BLaER1 treated with 17β-estradiol and CSF1 and Interleukin-3, amounts not matched to agents 10 nM and 100 nM (cell line): Measurements from ENCODE around the gene MED29.

Source experiments
- H3K27ac ChIP-seq, 11 experiments: shearing (Covaris generic); formaldehyde crosslinking; 2 replicates each; pipeline ENCODE4 v1.8.1; 2022
- H3K27me3 ChIP-seq, 11 experiments: shearing (Covaris generic); formaldehyde crosslinking; 2 replicates each; pipeline ENCODE4 v1.8.1; 2022
- H3K36me3 ChIP-seq, 11 experiments: shearing (Covaris generic); formaldehyde crosslinking; 2 replicates each; pipeline ENCODE4 v1.8.1; 2022
- H3K4me1 ChIP-seq, 10 experiments: shearing (Covaris generic); formaldehyde crosslinking; 2 replicates each; pipeline ENCODE4 v1.8.1; 2022
- H3K4me2 ChIP-seq, 11 experiments: shearing (Covaris generic); formaldehyde crosslinking; 2 replicates each; pipeline ENCODE4 v1.8.1; 2022
- H3K4me3 ChIP-seq, 10 experiments: shearing (Covaris generic); formaldehyde crosslinking; 2 replicates each; pipeline ENCODE4 v1.8.1; 2022
- H3K9ac ChIP-seq, 11 experiments: shearing (Covaris generic); formaldehyde crosslinking; 2 replicates each; pipeline ENCODE4 v1.8.1; 2022
- H3K9me3 ChIP-seq, 11 experiments: shearing (Covaris generic); formaldehyde crosslinking; replicated peaks in 1 of 11; 2 replicates each; pipeline ENCODE4 v1.8.1; 2022
- H4K20me1 ChIP-seq, 11 experiments: shearing (Covaris generic); formaldehyde crosslinking; 2 replicates each; pipeline ENCODE4 v1.8.1; 2022
- Cebpa-rat ChIP-seq, 11 experiments: shearing (Covaris generic); IDR thresholded peaks; 2 replicates each; pipeline ENCODE4 v1.8.1; 2022

The MED29 gene

GRCh38 chr19:39449116-39449797 lies 58.1 kb downstream of the MED29 start:
- Histone ChIP-seq H4K20me1 (peaks cover 71 to 88% (median 79%) of the 10 kb centered on the region in 11 experiments), H3K27me3 (no peaks in the 10 kb centered on the region), H3K27ac (peak overlapping the region in 3 of 11 experiments; percentile 7 to 37 (median 7); a peak in 2 of 22 replicates), H3K9ac (peak overlapping the region in 7 of 11 experiments; percentile 14 to 44 (median 25); a peak in 7 of 22 replicates), H3K4me3 (no peak overlapping the region), H3K9me3 (no peaks in the 10 kb centered on the region), H3K36me3 (peaks cover 45 to 78% (median 73%) of the 10 kb centered on the region in 11 experiments), H3K4me2 (peak overlapping the region in 9 of 11 experiments; percentile 5 to 98 (median 89); a peak in 13 of 22 replicates), H3K4me1 (peaks cover 37 to 50% (median 43%) of the 10 kb centered on the region in 10 experiments)
- TF ChIP-seq Cebpa-rat (IDR thresholded peaks at IDR 0.05): no peak
